Adrenal gland (tissue), 12 donors: ENCODE data around the gene CLEC14A. TPM values are rescaled to one million over a fixed set of nuclear protein-coding genes. Genes with fewer than 3 reads are reported as not detected.

Experiments
- DNase-seq, 7 donors: peaks; one replicate each; pipeline ENCODE4 v3.0.0-alpha.2; 2019 to 2020
- H3K27ac ChIP-seq, 5 donors: fragments of 200-600 bp; sonication (generic) in 4 of 5; 1 replicate in 3 of 5; 2 replicates in 2 of 5; pipeline versions ENCODE4 v1.5.1 to v1.8.0; 2016 to 2020; ENCODE audit warnings: mild to moderate bottlenecking in 1 of 5
- H3K27me3 ChIP-seq: fragments of 200-600 bp; 2 replicates; pipeline ENCODE4 v1.8.0; 2021
- H3K36me3 ChIP-seq, 2 donors: fragments of 200-600 bp; replicated peaks in 1 of 2; 1 replicate in 1 of 2; 2 replicates in 1 of 2; pipeline versions ENCODE4 v1.5.1 to v1.8.0; 2018 to 2022
- H3K4me1 ChIP-seq, 2 donors: fragments of 200-600 bp; replicated peaks in 1 of 2; 1 replicate in 1 of 2; 2 replicates in 1 of 2; pipeline versions ENCODE4 v1.5.1 to v1.8.0; 2018 to 2021
- H3K4me3 ChIP-seq, 4 donors: fragments of 200-600 bp; sonication (generic) in 3 of 4; one replicate each; pipeline ENCODE4 v1.5.1; 2016 to 2018
- H3K9me3 ChIP-seq, 3 donors: fragments of 200-600 bp; sonication (generic) in 1 of 3; replicated peaks in 1 of 3; 1 replicate in 2 of 3; 2 replicates in 1 of 3; pipeline versions ENCODE4 v1.5.1 to v1.8.0; 2016 to 2021
- POLR2A ChIP-seq, 2 donors: fragments of 450-650 bp; IDR thresholded peaks; one replicate each; pipeline ENCODE4 v1.6.1; 2017; ENCODE audit warnings: antibody characterized with exemption in 2 of 2, mild to moderate bottlenecking in 2 of 2, moderate library complexity in 1 of 2
- WGBS, 4 donors: extraction: QIAGEN DNeasy Blood & Tissue Kit in 2 of 4; methylation state at CpG; one replicate each; pipeline versions ENCODE4 v1.1.5 to v1.1.7; 2013 to 2017; 5-methylcytosine and 5-hydroxymethylcytosine counted together
- intact Hi-C, 2 donors: fragments of 100-400 bp; cut with DNase I; formaldehyde crosslinking; loops; one replicate each; pipeline versions ENCODE4 v1.14.1 to v1.15.0; 2022 to 2023
- polyA plus RNA-seq, 3 donors: library from polyadenylated mRNA; stranded (reverse); fragments of 200-250 nt in 2 of 3; fragments of 350-450 nt in 1 of 3; fragmentation: Illumina TruSeq in 1 of 3; extraction: RNeasy Lipid Tissue Mini Kit (QIAGEN cat#74804) in 1 of 3; gene quantifications; one replicate each; pipeline ENCODE4 v1.2.3, GENCODE V29; 2013 to 2014
- total RNA-seq, 9 donors: library from RNA; depleted of rRNA in 4 of 9; stranded (reverse); fragments of >200 nt in 4 of 9; fragments of 120-200 nt in 1 of 9; fragmentation: NEBNext Ultra II Directional in 1 of 9; extraction: Animal tissue kit (Norgen Biotek cat#: 25700) in 1 of 9; gene quantifications; one replicate each; pipeline versions ENCODE4 v1.1.0 to v1.2.4, GENCODE V29; 2013 to 2023
- TF ChIP-seq, protein P1 (sequence below), 6 experiments: fragments of 450-650 bp in 4 of 6; fragments of 200-600 bp in 2 of 6; sonication (generic) in 1 of 6; IDR thresholded peaks; 1 replicate in 5 of 6; 2 replicates in 1 of 6; pipeline versions ENCODE4 v1.5.1 to v1.8.0; 2016 to 2021; ENCODE audit warnings: antibody characterized with exemption in 6 of 6, mild to moderate bottlenecking in 2 of 6, moderate library complexity in 1 of 6
- donor health status: healthy with polysubstance abuse.
- donor health status: Bipolar disorder and iron deficiency.
- donor health status: DM: yes; HTN: yes; CAD: no.
- donor health status: DM: no; HTN: no; CAD: no.
- donor health status: DM: no; HTN: no; CAD: no.
- donor health status: DM: yes; HTN: yes; CAD: no.

CLEC14A gene
- total and polyA plus RNA-seq, 12 donors: 4.0 to 26.1 (median 17.5) TPM

DNA sequence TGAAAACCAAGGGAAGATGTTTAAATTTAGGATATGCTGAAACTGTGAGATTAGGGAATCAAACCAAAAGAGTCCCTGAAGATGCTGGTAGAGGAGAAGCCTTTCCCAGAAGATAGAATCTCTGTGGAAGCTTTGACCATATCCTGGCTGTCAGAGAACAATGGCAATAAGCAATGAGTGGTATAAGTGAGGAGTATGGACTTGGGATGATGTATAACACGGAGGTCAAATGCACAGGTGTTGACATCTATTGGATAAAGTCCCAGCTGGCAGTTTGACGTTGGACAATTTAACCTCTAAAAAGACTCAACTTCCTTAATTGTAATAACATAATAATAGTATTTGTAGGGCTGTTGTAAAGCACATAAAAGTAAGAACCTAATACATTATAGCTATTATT, 30.1 kb upstream of the CLEC14A start:
- H3K4me1 ChIP-seq: no peaks in the 10 kb centered on the region

DNA sequence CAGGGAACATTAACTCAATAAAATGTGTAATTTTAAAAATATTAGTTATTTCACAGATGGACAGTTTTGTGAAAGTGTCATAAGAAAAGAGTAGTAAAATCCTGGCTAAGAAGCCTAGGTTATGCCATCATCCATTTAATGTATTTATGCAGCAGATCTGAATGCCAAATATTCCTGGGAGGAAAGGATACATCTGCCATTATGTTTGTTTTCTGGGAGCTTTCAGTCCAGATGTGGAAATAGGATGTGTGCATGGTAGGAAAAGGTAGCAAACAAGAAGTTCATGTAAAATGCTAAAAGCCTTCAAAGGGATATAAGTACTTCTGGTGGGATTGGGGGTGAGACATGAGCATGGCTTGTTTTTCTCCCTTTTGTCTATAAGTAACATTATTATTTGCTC, 27.0 kb upstream of the CLEC14A start:
- H3K4me1 ChIP-seq: no peaks in the 10 kb centered on the region
- no peaks in the 10 kb centered on the region for H3K27me3 ChIP-seq
- no peak overlapping the region for H3K27ac ChIP-seq
- intact Hi-C loops: no loop called here
- no peaks in the 10 kb centered on the region for H3K36me3 ChIP-seq
- no peaks in the 10 kb centered on the region for H3K9me3 ChIP-seq
- TF ChIP-seq, protein P1, sequence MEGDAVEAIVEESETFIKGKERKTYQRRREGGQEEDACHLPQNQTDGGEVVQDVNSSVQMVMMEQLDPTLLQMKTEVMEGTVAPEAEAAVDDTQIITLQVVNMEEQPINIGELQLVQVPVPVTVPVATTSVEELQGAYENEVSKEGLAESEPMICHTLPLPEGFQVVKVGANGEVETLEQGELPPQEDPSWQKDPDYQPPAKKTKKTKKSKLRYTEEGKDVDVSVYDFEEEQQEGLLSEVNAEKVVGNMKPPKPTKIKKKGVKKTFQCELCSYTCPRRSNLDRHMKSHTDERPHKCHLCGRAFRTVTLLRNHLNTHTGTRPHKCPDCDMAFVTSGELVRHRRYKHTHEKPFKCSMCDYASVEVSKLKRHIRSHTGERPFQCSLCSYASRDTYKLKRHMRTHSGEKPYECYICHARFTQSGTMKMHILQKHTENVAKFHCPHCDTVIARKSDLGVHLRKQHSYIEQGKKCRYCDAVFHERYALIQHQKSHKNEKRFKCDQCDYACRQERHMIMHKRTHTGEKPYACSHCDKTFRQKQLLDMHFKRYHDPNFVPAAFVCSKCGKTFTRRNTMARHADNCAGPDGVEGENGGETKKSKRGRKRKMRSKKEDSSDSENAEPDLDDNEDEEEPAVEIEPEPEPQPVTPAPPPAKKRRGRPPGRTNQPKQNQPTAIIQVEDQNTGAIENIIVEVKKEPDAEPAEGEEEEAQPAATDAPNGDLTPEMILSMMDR (IDR thresholded peaks at IDR 0.05): no peak
- TF ChIP-seq POLR2A (IDR thresholded peaks at IDR 0.05): no peak
- H3K4me3 ChIP-seq: no peak overlapping the region
- DNase-seq: no peak

More for the DNA sequence above, 30.1 kb upstream of the CLEC14A start:
- WGBS, 4 donors: 44 to 58% (median 48%) methylated on average over 2 of the region's 2 CpGs
- H3K36me3 ChIP-seq: no peaks in the 10 kb centered on the region
- TF ChIP-seq, protein P1 (IDR thresholded peaks at IDR 0.05): no peak
- TF ChIP-seq POLR2A (IDR thresholded peaks at IDR 0.05): no peak
- DNase-seq: no peak
- no peak overlapping the region for H3K27ac ChIP-seq
- intact Hi-C loops: no loop called here
- no peaks in the 10 kb centered on the region for H3K27me3 ChIP-seq
- no peaks in the 10 kb centered on the region for H3K9me3 ChIP-seq
- no peak overlapping the region for H3K4me3 ChIP-seq

DNA sequence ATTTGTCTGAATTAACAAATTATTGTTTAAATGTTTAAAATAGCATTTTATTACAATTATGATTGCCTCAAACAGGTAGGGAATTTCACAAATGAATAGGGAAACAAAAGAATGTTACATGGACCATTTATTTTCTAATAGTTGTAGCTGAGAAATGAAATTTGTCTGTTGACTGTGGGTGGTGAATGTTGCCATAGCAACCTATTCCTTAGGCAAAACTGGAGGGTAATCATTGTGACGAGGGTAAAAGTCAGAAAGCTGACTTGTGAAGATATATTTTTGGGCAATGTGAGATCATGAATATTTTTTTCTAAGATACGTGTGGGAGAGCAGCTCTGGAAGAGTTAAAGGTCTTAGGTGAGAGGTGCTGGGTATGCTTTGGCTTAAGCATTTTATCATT, 24.2 kb upstream of the CLEC14A start:
- Histone ChIP-seq H3K4me1 (no peaks in the 10 kb centered on the region), H3K4me3 (no peak overlapping the region), H3K9me3 (no peaks in the 10 kb centered on the region), H3K27ac (no peak overlapping the region), H3K27me3 (no peaks in the 10 kb centered on the region), H3K36me3 (no peaks in the 10 kb centered on the region)
- WGBS, 4 donors: 41 to 67% (median 58%) methylated on average over 2 of the region's 2 CpGs
- no peak for TF ChIP-seq POLR2A (IDR thresholded peaks at IDR 0.05)
- TF ChIP-seq, protein P1 (IDR thresholded peaks at IDR 0.05): no peak
- intact Hi-C loops: no loop called here
- no peak for DNase-seq

DNA sequence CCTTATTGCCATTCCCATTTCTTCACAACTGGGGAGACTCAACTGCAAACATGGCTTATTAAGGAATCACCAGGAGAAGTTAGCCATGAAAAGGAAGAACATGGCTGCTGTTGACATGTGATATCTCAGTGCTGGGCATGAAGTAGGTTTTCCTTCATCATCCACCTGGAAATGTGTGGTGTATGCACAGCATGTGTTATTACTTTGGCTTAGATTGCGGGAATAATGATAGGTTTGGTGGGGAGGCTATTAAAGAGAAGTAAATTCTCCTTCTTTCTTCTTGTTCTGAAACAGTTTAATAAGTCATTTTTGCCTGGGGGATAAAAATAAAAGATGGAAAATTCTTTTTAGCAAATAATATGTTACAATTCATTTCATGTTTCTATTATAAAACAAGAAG, 23.7 kb upstream of the CLEC14A start:
- intact Hi-C loops: no loop called here
- Histone ChIP-seq H3K9me3 (no peaks in the 10 kb centered on the region), H3K27ac (no peak overlapping the region), H3K4me3 (no peak overlapping the region), H3K4me1 (no peaks in the 10 kb centered on the region), H3K36me3 (no peaks in the 10 kb centered on the region), H3K27me3 (no peaks in the 10 kb centered on the region)
- TF ChIP-seq, protein P1 (IDR thresholded peaks at IDR 0.05): no peak
- no peak for TF ChIP-seq POLR2A (IDR thresholded peaks at IDR 0.05)
- no peak for DNase-seq
- 75 to 96% (median 89%) methylated on average over 1 of the region's 1 CpG for WGBS, 4 donors
